ENCODE results near the gene CPXM2. TPM values are rescaled to one million over a fixed set of nuclear protein-coding genes. Genes with fewer than 3 reads are reported as not detected.

CPXM2 gene
- total and polyA plus RNA-seq, 5 experiments from 2014 or later, result not detected

GRCh38 chr10:123897146-123897545, 5.5 kb upstream of the CPXM2 start:
- Mint-ChIP-seq H3K36me3 (no peaks in the 10 kb centered on the region), H3K4me1 (no peaks in the 10 kb centered on the region), H3K27ac (no peak overlapping the region), H3K27me3 (peaks cover 3 to 33% (median 12%) of the 10 kb centered on the region in 5 donors), H3K4me3 (no peak overlapping the region), H3K9me3 (peaks cover 0 to 13% (median 5%) of the 10 kb centered on the region in 9 donors)
- DNase-seq (no peak), ATAC-seq (no peak)
- POLR2A ChIA-PET, result no interaction called here

GRCh38 chr10:123896246-123896927, 4.8 kb upstream of the CPXM2 start:
- peaks cover 0 to 13% (median 5%) of the 10 kb centered on the region in 9 donors for H3K9me3 Mint-ChIP-seq
- peak overlapping the region in 1 of 10 donors; percentile 4 for H3K27ac Mint-ChIP-seq
- POLR2A ChIA-PET, result no interaction called here
- no peaks in the 10 kb centered on the region for H3K4me1 Mint-ChIP-seq
- H3K4me3 Mint-ChIP-seq, result no peak overlapping the region
- ATAC-seq (no peak), DNase-seq (no peak)
- H3K27me3 Mint-ChIP-seq, result peaks cover 3 to 35% (median 13%) of the 10 kb centered on the region in 5 donors
- H3K36me3 Mint-ChIP-seq, result no peaks in the 10 kb centered on the region

- DNase-seq (no peak), ATAC-seq (no peak)
- Mint-ChIP-seq H3K4me1 (peaks cover 0 to 1% (median 0%) of the 10 kb centered on the region in 4 donors), H3K9me3 (peaks cover 0 to 3% (median 0%) of the 10 kb centered on the region in 9 donors), H3K4me3 (no peak overlapping the region), H3K27ac (no peak overlapping the region), H3K36me3 (no peaks in the 10 kb centered on the region), H3K27me3 (peaks cover 11 to 53% (median 31%) of the 10 kb centered on the region in 5 donors)
- POLR2A ChIA-PET, result no interaction called here
Observed at GRCh38 chr10:123893651-123894050, 2.0 kb upstream of the CPXM2 start.

- peak overlapping the region in 1 of 10 donors; percentile 46 for H3K27ac Mint-ChIP-seq
- DNase-seq (no peak), ATAC-seq (no peak)
- no peaks in the 10 kb centered on the region for H3K36me3 Mint-ChIP-seq
- H3K9me3 Mint-ChIP-seq, result peaks cover 0 to 3% (median 0%) of the 10 kb centered on the region in 9 donors
- H3K4me1 Mint-ChIP-seq, result peaks cover 0 to 1% (median 0%) of the 10 kb centered on the region in 4 donors
- peaks cover 11 to 40% (median 29%) of the 10 kb centered on the region in 5 donors for H3K27me3 Mint-ChIP-seq
- H3K4me3 Mint-ChIP-seq, result peak overlapping the region in 1 of 10 donors; percentile 41
- POLR2A ChIA-PET, result no interaction called here
Observed at GRCh38 chr10:123890756-123891143, 857 bp downstream of the CPXM2 start.

- H3K36me3 Mint-ChIP-seq, result no peaks in the 10 kb centered on the region
- H3K27ac Mint-ChIP-seq, result no peak overlapping the region
- peaks cover 11 to 40% (median 29%) of the 10 kb centered on the region in 5 donors for H3K27me3 Mint-ChIP-seq
- H3K9me3 Mint-ChIP-seq, result peaks cover 0 to 3% (median 0%) of the 10 kb centered on the region in 9 donors
- POLR2A ChIA-PET, result no interaction called here
- H3K4me1 Mint-ChIP-seq, result peaks cover 0 to 1% (median 0%) of the 10 kb centered on the region in 4 donors
- no peak overlapping the region for H3K4me3 Mint-ChIP-seq
- no peak for DNase-seq
- ATAC-seq, result no peak
Observed at GRCh38 chr10:123890226-123890625, 1.4 kb downstream of the CPXM2 start.

- H3K4me3 Mint-ChIP-seq, result no peak overlapping the region
Observed at GRCh38 chr10:123889821-123890220, 1.8 kb downstream of the CPXM2 start.

GRCh38 chr10:123888751-123889150, 2.9 kb downstream of the CPXM2 start:
- DNase-seq, result no peak
- H3K36me3 Mint-ChIP-seq, result no peaks in the 10 kb centered on the region
- peaks cover 0 to 2% (median 0%) of the 10 kb centered on the region in 9 donors for H3K9me3 Mint-ChIP-seq
- H3K27me3 Mint-ChIP-seq, result peaks cover 11 to 32% (median 25%) of the 10 kb centered on the region in 5 donors
- POLR2A ChIA-PET, result no interaction called here
- ATAC-seq, result no peak
- no peak overlapping the region for H3K4me3 Mint-ChIP-seq
- no peak overlapping the region for H3K27ac Mint-ChIP-seq
- H3K4me1 Mint-ChIP-seq, result peaks cover 0 to 1% (median 0%) of the 10 kb centered on the region in 4 donors

More at GRCh38 chr10:123889821-123890220, 1.8 kb downstream of the CPXM2 start:
- POLR2A ChIA-PET, result no interaction called here
- Mint-ChIP-seq H3K27me3 (peaks cover 12 to 40% (median 28%) of the 10 kb centered on the region in 5 donors), H3K27ac (no peak overlapping the region), H3K36me3 (no peaks in the 10 kb centered on the region), H3K4me1 (peaks cover 0 to 1% (median 0%) of the 10 kb centered on the region in 4 donors), H3K9me3 (peaks cover 0 to 3% (median 0%) of the 10 kb centered on the region in 9 donors)
- no peak for ATAC-seq
- DNase-seq, result no peak

- ATAC-seq (no peak), DNase-seq (no peak)
- Mint-ChIP-seq H3K4me3 (no peak overlapping the region), H3K36me3 (no peaks in the 10 kb centered on the region), H3K27ac (no peak overlapping the region), H3K4me1 (peaks cover 0 to 1% (median 0%) of the 10 kb centered on the region in 4 donors), H3K27me3 (peaks cover 11 to 31% (median 25%) of the 10 kb centered on the region in 5 donors), H3K9me3 (peaks cover 0 to 2% (median 0%) of the 10 kb centered on the region in 9 donors)
- POLR2A ChIA-PET, result no interaction called here
Observed at GRCh38 chr10:123888256-123888655, 3.4 kb downstream of the CPXM2 start.

- Mint-ChIP-seq H3K36me3 (no peaks in the 10 kb centered on the region), H3K9me3 (peaks cover 0 to 2% (median 0%) of the 10 kb centered on the region in 9 donors), H3K27me3 (peaks cover 9 to 20% (median 18%) of the 10 kb centered on the region in 5 donors), H3K4me3 (no peak overlapping the region), H3K27ac (no peak overlapping the region), H3K4me1 (peaks cover 0 to 1% (median 0%) of the 10 kb centered on the region in 4 donors)
- POLR2A ChIA-PET, result no interaction called here
- no peak for DNase-seq
- no peak for ATAC-seq
Observed at GRCh38 chr10:123886292-123886691, 5.3 kb downstream of the CPXM2 start.

GRCh38 chr10:123885406-123886170, 6.0 kb downstream of the CPXM2 start:
- Mint-ChIP-seq H3K9me3 (no peaks in the 10 kb centered on the region), H3K27ac (no peak overlapping the region), H3K4me3 (no peak overlapping the region), H3K36me3 (no peaks in the 10 kb centered on the region), H3K4me1 (no peaks in the 10 kb centered on the region), H3K27me3 (peaks cover 5 to 16% (median 12%) of the 10 kb centered on the region in 5 donors)
- ATAC-seq (no peak), DNase-seq (no peak)
- POLR2A ChIA-PET, result no interaction called here

- Mint-ChIP-seq H3K27me3 (peaks cover 2 to 10% (median 6%) of the 10 kb centered on the region in 5 donors), H3K27ac (no peak overlapping the region), H3K9me3 (no peaks in the 10 kb centered on the region), H3K4me3 (no peak overlapping the region), H3K4me1 (no peaks in the 10 kb centered on the region), H3K36me3 (no peaks in the 10 kb centered on the region)
- ATAC-seq, result no peak
- DNase-seq, result no peak
- POLR2A ChIA-PET, result no interaction called here
Observed at GRCh38 chr10:123884907-123885381, 6.7 kb downstream of the CPXM2 start.

GRCh38 chr10:123884351-123884906, 7.2 kb downstream of the CPXM2 start:
- H3K36me3 Mint-ChIP-seq, result no peaks in the 10 kb centered on the region
- H3K27me3 Mint-ChIP-seq, result peaks cover under 1 to 7% (median 2%) of the 10 kb centered on the region in 5 donors
- peak overlapping the region in 1 of 10 donors; percentile 45 for H3K4me3 Mint-ChIP-seq
- no peak for ATAC-seq
- POLR2A ChIA-PET, result no interaction called here
- no peak for DNase-seq
- H3K9me3 Mint-ChIP-seq, result no peaks in the 10 kb centered on the region
- no peak overlapping the region for H3K27ac Mint-ChIP-seq
- H3K4me1 Mint-ChIP-seq, result no peaks in the 10 kb centered on the region

Data from naive thymus-derived CD8-positive, alpha-beta T cell (primary cell).